ENCODE data around the gene DDX24.

- TF ChIP-seq CTCF (IDR thresholded peaks at IDR 0.05) = no peak
- TF ChIP-seq POLR2A (IDR thresholded peaks at IDR 0.05) = no peak
- no peak for TF ChIP-seq POLR2AphosphoS5 (IDR thresholded peaks at IDR 0.05; ENCODE audit: insufficient read depth in 1 of 2, low read depth in 1 of 2)
Measured at GRCh38 chr14:94037954-94038353, 43.0 kb downstream of the DDX24 start.

Measured in vagina (tissue), 2 donors.